Activated T-helper 1 cell treated with Interleukin-2 at 50 U/mL for 16 hours (primary cell): ENCODE results near the gene SLC43A1.
"Not testable (repeated sequence)": the region's sequence is repeated elsewhere in the genome, so short reads cannot be mapped to it uniquely, and the experiment has no call there.

Experiments
- DNase-seq: peaks from one replicate; pipeline ENCODE4 v3.0.0-alpha.2; 2020; ENCODE audit warnings: low read depth

The SLC43A1 gene

GRCh38 chr11:57515332-57516060 is at the start of gene SLC43A1:
SLC43A1 (minus strand) TSS chr11:57515702; CDS start chr11:57514111, 1,591 bp downstream.
- DNase-seq: no peak

- no peak for DNase-seq
Measured at GRCh38 chr11:57562596-57562995, 47.1 kb upstream of the SLC43A1 start.

- no peak for DNase-seq
Measured at GRCh38 chr11:57560146-57560545, 44.6 kb upstream of the SLC43A1 start.

- no peak for DNase-seq
Measured at GRCh38 chr11:57556041-57556440, 40.5 kb upstream of the SLC43A1 start.

- no peak for DNase-seq
Measured at GRCh38 chr11:57555393-57555792, 39.9 kb upstream of the SLC43A1 start.

- DNase-seq: no peak
Measured at GRCh38 chr11:57552479-57552878, 37.0 kb upstream of the SLC43A1 start.

GRCh38 chr11:57551941-57552340 is 36.4 kb upstream of the SLC43A1 start:
- DNase-seq: no peak

GRCh38 chr11:57549983-57550382 is 34.5 kb upstream of the SLC43A1 start:
- DNase-seq: no peak

- DNase-seq: no peak
Measured at GRCh38 chr11:57547854-57548377, 32.4 kb upstream of the SLC43A1 start.

- no peak for DNase-seq
Measured at GRCh38 chr11:57546869-57547475, 31.5 kb upstream of the SLC43A1 start.

GRCh38 chr11:57546451-57546850 is 30.9 kb upstream of the SLC43A1 start:
- no peak for DNase-seq

GRCh38 chr11:57545883-57546282 is 30.4 kb upstream of the SLC43A1 start:
- no peak for DNase-seq

- no peak for DNase-seq
Measured at GRCh38 chr11:57544566-57544965, 29.1 kb upstream of the SLC43A1 start.

- DNase-seq: no peak
Measured at GRCh38 chr11:57543593-57543992, 28.1 kb upstream of the SLC43A1 start.

- DNase-seq: no peak
Measured at GRCh38 chr11:57542582-57542981, 27.1 kb upstream of the SLC43A1 start.

GRCh38 chr11:57541169-57541568 is 25.7 kb upstream of the SLC43A1 start:
- no peak for DNase-seq

- no peak for DNase-seq
Measured at GRCh38 chr11:57539342-57539741, 23.8 kb upstream of the SLC43A1 start.

- DNase-seq: no peak
Measured at GRCh38 chr11:57536947-57537619, 21.6 kb upstream of the SLC43A1 start, which contains the start of gene SMTNL1. SMTNL1 (plus strand) TSS chr11:57537595; CDS start chr11:57542643, 5,048 bp downstream.

GRCh38 chr11:57534449-57534848 is 18.9 kb upstream of the SLC43A1 start:
- not testable (repeated sequence) for DNase-seq

GRCh38 chr11:57530596-57531507 is 15.3 kb upstream of the SLC43A1 start, which contains the start of gene TIMM10:
TIMM10 (minus strand) TSS chr11:57530754; CDS start chr11:57530189, 565 bp downstream.
- DNase-seq: peak; percentile 89

GRCh38 chr11:57530215-57530595 is 14.7 kb upstream of the SLC43A1 start:
- no peak for DNase-seq

- DNase-seq: no peak
Measured at GRCh38 chr11:57529012-57529411, 13.5 kb upstream of the SLC43A1 start.
